ENCODE measurements around the gene TRUB1.

- TF ChIP-seq CTCF (IDR thresholded peaks at IDR 0.05; ENCODE audit: low read length) (no peak), EZH2 (optimal IDR thresholded peaks at IDR 0.05; ENCODE audit: low read depth, low read length) (no peak)
Measured at GRCh38 chr10:115003396-115003795, 65.4 kb downstream of the TRUB1 start.
